HUDEP-2 (cell line): ENCODE results near the gene HJV.
A peak's percentile ranks its signal among the peaks of the same experiment; 100 is the strongest.
"Not testable (repeated sequence)": the region's sequence is repeated elsewhere in the genome, so short reads cannot be mapped to it uniquely, and the experiment has no call there.

Experiments
- DNase-seq, 76 experiments: peaks; one replicate each; lab custom pipeline; 2025; ENCODE audit not compliant: unreplicated experiment in 76 of 76; lab: John Stamatoyannopoulos, UW

Gene HJV, protein sequence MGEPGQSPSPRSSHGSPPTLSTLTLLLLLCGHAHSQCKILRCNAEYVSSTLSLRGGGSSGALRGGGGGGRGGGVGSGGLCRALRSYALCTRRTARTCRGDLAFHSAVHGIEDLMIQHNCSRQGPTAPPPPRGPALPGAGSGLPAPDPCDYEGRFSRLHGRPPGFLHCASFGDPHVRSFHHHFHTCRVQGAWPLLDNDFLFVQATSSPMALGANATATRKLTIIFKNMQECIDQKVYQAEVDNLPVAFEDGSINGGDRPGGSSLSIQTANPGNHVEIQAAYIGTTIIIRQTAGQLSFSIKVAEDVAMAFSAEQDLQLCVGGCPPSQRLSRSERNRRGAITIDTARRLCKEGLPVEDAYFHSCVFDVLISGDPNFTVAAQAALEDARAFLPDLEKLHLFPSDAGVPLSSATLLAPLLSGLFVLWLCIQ

GRCh38 chr1:146021622-146022402, at the start of gene HJV:
HJV (minus strand) TSS chr1:146021735; CDS start chr1:146020231, 1,504 bp downstream.
- no peak for DNase-seq

DNA sequence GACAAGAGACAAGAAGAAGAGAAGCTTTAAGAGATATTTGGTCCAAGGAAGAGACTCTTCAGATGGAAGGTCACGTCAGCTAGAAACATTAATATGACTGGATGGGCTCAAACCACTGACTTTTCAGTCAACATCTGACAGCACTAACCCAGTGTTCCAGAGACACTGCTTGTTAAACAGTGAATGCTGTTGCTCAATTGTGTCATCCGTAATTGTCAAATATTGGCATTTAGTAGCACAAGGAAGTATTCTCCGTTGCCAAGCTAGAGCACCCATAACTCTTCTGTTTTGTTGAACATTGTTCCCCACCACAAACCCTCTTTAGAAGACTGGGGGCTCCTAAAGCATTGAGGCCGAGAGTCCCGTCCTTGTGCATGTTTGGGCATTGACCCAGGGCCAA, 37.6 kb upstream of the HJV start:
- DNase-seq = not testable (repeated sequence)

GRCh38 chr1:146051852-146052676, 30.5 kb upstream of the HJV start:
- DNase-seq = peak; percentile 12 to 97 (median 84)

DNA sequence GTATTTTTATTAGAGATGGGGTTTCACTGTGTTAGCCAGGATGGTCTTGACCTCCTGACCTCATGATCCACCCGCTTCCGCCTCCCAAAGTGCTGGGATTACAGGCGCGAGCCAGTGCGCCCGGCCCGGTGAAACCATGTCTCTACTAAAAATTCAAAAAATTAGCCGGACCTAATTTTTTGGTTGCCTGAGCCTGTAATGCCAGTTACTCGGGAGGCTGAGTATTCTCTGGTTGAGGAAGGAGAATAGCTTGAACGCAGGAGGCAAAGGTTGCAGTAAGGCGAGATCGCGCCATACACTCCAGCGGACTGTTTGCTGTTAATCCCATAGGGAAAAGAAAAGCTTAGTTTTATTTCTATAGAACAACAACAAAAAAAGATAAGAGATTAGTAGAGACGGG, 29.9 kb upstream of the HJV start:
- peak in 1 of 76 experiments; percentile 39 for DNase-seq

- DNase-seq = not testable (repeated sequence)
These were observed 29.1 kb upstream of the HJV start for GRCh38 chr1:146050652-146050963.

DNA sequence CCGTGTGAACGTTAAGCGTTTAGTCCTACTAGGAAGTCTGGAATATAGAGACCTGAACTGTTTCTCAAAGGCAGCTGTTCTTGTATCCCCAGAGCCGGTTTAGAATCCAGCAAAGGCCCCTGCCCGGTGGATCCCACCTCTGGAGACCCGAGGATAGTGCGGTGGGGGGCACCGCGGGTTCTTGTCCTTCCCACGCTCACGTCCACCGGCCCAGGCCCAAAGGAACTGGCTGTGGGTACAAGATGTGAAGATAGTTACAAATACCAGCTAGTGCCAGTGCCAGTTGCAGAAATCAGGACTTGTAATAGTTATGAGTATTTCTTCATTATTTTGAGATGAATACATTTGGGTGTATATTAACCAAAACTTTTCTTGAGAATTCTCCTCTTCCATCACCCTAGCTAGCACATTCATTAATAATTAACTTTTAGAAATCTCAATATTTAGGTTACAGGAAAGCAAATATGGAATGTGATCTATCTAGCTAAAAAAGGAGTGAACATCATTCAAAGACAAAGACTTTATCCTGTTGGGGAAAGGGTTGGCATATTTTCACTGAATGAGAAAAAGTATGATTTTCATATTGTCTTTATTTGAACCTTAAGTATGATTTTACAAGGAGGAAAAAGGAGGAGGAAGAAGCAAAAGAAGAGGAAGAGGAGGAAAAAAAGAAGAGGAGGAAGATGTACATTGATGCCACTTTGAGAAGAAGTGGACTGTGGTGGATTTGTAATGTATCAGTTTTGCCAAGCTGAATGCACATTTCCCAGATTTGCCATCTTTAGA, 28.5 kb upstream of the HJV start:
- DNase-seq = not testable (repeated sequence)

GRCh38 chr1:146049436-146049835, 27.9 kb upstream of the HJV start:
- no peak for DNase-seq

GRCh38 chr1:146048514-146049115, 27.1 kb upstream of the HJV start:
- DNase-seq = not testable (repeated sequence)

DNA sequence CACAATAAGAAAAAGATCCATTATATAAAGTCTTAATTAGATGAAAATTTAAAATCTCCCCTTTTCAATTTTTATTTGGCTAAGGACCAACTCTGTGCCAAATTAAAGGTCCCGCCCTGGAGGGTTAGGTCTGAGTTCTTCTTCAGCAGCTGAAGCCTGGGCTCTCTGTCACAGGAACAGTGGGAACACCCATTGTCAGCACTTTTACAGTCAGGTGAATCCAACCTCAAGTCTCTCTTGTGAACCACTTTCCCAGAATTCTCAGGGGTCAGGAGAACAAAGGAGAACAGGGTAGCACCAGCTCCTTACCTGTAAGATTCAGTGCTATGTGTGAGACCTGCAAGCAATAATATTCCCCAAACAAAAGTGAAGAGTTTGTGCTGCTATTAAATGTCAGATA, 25.1 kb upstream of the HJV start:
- no peak for DNase-seq

DNA sequence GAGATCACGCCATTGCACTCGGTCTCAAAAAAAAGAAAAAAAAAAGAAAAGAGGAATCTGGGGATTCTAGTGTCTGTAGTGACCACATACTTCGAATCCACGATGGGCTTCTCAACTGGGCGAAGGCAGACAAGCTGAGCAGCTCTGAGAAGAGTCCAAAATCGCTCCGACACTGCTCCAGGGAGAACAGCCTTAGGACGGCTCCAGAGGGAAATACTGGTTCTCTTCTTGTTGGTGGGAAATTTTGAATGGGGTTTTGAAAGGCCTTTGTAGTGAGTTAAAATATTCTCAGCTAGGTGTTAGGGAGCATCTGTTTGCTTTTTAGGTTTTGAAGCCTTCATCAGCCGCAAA, 18.3 kb upstream of the HJV start:
- DNase-seq = no peak

DNA sequence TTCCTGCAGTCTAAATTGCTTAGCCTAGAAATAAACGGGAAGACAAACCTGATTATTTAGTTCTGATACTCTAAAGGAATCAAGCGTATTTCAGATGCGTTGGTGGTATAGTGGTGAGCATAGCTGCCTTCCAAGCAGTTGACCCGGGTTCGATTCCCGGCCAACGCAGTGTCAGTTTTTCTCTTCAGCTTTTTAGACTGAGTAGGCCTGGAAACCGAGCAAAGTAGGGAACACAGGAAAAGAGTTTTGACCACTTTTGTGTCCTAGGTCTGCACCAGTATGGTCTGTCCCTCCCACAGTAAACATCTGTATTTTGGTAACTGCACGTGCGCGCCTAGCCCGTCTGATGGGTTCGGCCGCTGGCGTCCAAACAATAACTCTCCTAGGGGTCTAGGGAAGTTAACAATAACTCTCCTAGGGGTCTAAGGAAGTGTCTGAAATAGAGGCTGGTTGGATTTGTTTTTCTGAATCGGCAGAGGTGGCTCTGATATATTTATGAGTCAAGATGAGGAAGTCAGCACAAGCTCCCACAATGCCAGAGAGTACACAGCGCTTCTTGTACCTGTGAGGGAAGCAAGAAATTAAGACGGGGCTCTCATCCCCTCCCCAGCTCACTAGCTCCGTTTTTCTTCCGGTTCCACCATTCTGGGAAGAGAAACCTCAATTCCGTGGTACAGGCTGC, 15.6 kb upstream of the HJV start:
- DNase-seq = peak in 74 of 76 experiments; percentile 5 to 92 (median 77)

DNA sequence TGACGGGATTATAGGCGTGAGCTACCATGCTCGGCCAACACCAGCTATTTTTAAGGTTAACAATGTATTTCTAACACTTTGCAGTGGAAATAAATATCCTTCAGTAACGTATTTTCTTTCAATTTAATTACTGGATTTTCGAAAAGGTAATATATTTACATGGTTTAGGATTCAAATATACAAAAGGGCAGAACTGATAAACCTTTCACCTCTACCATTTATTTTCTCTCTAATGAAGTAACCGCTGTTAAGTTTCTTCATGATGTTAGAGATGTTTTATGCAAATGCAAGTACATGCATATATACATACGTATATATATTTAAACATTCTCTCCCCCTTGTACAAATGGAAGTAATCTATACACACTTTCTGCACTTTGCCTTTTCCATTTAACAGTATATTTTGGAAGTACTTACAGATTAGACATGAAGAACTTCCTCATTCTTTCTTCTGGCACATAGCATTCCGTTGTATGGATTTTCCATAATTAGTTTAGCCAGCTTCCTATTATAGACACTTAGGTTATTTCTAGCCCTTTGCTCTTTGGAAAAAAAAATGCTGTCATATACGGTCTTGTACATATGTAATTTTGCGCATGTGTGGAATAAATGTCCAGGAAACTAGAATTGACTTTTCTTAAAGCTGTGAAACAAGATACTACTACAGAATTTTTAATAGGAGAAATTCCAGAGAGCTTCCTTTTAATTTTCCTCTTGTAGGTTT, 14.9 kb upstream of the HJV start:
- DNase-seq = peak in 2 of 76 experiments; percentile 43 to 51

GRCh38 chr1:146035048-146035423, 13.5 kb upstream of the HJV start:
- DNase-seq = peak in 5 of 76 experiments; percentile 31 to 51 (median 44)

- peak in 31 of 76 experiments; percentile 7 to 74 (median 41) for DNase-seq
These were observed 11.2 kb upstream of the HJV start for GRCh38 chr1:146032631-146033219.

DNA sequence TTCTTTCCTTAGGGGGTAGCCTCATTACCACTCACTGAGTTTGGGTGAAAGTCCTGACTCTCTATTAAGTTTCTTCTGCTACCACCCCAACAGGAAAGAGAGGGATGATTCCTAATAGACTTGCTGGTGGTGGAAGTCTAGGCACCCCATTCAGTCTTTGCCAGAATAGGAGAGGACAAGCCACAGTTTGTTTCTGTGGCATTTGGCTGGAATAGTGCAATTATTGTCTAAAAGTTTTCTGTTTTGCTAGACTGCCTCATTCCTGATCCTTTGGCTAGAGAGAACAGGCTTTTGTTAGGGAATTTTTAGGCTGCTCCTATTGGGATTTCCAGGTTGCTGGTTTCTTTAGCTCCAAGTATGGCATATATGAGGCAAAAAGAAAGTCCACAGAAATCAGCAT, 9.9 kb upstream of the HJV start:
- DNase-seq = no peak

- no peak for DNase-seq
These were observed 7.6 kb upstream of the HJV start for GRCh38 chr1:146029117-146029516.

GRCh38 chr1:146026650-146027049, 5.1 kb upstream of the HJV start:
- DNase-seq = not testable (repeated sequence)

DNA sequence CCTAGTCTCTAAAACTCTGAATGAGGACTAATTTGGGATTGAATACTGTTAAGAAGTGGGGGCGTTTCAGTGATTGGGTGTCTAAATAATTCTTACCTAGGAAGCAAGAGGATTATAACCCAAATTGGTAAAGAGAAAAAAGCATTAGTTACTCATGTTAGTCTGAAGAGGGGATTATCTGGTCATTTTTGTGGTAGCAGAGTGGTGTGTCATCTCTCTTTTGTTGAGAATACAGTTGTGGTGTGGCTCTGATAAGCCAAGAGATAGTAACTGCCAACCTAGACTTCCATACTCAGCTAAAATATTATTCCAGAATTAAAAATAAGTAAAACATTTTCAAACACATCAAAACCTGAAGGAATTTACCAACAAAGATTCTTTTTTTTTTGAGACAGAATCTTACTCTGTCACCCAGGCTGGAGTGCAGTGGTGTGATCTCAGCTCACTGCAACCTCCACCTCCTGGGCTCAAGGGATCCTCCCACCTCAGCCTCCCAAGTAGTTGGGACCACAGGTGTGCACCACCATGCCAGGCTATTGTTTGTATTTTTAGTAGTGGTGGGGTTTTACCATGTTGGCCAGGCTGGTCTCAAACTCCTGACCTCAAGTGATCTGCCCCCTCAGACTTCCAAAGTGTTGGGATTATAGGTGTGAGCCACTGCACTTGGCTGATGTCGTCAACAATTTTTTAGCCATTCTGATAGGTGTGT, 4.4 kb upstream of the HJV start:
- DNase-seq = peak in 28 of 76 experiments; percentile 16 to 72 (median 36)
